ENCODE data around the gene PITRM1.
A peak's percentile ranks its signal among the peaks of the same experiment; 100 is the strongest.
"Not testable (repeated sequence)": the region's sequence is repeated elsewhere in the genome, so short reads cannot be mapped to it uniquely, and the experiment has no call there.

PITRM1 gene

DNA sequence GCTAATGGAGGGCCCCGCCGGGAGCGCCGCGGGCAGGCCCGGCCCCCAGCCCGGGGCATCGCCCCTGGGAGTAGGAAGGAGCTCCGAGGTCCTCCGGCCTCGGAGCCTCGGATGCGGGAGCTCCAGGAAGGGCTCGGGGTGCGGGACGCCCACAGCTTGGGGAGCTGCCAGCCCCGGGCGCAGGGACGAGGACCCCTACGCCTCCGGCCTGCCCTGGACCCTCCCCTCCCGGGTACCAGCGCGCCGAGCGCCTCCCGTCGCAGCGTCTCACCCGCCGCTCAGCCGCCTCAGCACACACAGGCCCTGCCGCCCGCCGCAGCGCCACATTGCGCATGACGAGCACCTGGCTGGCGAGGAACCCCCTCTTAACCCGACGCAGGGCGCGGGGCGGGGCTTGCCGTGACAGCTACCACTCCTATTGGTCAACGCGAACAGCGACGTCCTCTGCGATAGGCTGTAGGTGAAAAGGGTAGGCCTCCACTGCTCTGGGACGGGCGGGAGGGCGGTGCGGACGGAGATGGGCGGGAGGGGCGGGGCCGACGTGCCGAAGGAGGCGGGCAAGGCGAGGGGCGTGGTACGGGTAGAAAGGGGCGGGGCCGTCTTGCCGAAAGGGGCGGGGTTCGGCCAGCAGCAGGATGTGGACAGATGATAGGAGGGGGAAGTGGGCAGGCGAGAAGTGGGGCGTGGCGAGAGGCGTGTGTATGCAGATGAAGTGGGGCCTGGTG is at the start of gene PITRM1:
Gene PITRM1, minus strand, starts transcription at position 337 of the 725 bp plus-strand sequence. Its CDS starts 10 bp downstream, at position 327.
- DNase-seq (ENCODE audit: low read depth), result peak; percentile 99

- DNase-seq (ENCODE audit: low read depth), result no peak
Observed at GRCh38 chr10:3222068-3222467, 49.5 kb upstream of the PITRM1 start.

DNA sequence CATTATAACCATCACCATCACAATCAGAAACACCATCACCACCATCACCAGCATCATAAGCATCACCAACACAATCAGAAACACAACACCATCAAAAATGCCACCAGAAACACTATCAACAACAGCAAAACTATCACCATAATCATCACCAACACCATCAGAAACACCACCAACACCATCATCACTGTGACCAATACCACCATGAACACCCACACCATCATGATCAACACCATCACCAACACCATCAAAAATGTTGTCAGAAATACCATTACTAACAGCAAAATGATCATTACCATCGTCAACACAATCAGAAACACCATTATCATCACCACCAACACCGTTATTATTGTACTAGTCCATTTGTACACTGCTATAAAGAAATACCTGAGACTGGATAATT is 49.0 kb upstream of the PITRM1 start:
- DNase-seq (ENCODE audit: low read depth), result not testable (repeated sequence)

- DNase-seq (ENCODE audit: low read depth), result no peak
Observed at GRCh38 chr10:3220853-3221252, 48.3 kb upstream of the PITRM1 start.

GRCh38 chr10:3219021-3219628 is 46.5 kb upstream of the PITRM1 start:
- DNase-seq (ENCODE audit: low read depth), result not testable (repeated sequence)

- DNase-seq (ENCODE audit: low read depth), result no peak
Observed at GRCh38 chr10:3217853-3218252, 45.3 kb upstream of the PITRM1 start.

DNA sequence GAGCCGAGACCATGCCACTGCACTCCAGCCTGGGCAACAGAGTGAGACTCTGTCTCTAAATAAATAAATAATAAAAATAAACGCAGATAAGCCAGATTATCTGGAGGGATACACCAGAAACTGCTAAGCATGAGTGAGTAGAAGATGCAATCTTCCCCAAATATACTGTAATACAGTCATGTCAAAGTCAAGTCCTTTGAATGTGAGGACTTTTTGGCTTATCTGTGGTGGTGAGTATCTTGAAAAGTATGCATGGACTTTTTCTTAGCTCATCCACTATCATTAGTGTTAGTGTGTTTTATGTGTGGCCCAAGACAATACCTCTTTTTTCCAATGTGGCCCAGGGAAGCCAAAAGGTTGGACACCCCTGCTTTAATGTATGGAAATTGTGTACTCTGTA is 44.7 kb upstream of the PITRM1 start:
- no peak for DNase-seq (ENCODE audit: low read depth)

- no peak for DNase-seq (ENCODE audit: low read depth)
Observed at GRCh38 chr10:3215153-3215775, 42.7 kb upstream of the PITRM1 start.

DNA sequence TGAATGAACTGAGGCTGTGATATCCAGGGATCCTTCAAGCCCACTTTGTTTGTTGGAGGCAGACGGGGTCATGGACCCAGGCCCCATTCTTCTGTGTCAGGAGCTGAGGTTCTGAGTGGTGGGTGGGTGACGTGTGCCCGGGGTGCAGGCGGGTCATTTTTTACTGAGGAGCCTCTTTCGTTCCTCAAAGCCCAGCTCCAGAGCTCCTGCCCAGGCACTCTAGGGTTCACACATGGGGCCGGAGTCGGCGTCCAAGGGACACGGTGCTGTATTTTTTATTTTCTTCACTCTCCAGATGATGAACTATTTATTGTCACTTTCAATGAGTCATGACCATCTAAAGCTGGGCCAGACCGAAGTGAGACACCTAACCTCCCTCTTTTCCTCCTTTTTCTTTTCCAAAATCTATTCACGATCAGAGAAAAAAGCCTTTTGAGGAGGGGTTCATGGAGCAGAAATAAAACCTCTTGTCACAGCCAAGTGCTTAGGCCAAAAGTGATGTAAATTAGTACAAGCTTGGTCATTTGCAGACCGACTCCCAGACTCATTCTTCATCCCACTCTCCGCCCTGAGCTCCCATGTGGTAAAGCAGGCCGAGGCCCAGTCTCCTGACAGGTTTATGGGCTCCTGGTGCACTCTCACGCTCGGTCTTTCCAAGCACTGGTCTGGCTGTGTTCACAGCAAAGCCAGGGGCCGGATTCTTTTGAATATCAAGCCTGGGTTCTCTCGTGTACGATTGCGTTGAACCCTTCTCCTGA is 41.4 kb upstream of the PITRM1 start:
- no peak for DNase-seq (ENCODE audit: low read depth)

GRCh38 chr10:3213208-3213607 is 40.6 kb upstream of the PITRM1 start:
- DNase-seq (ENCODE audit: low read depth), result no peak

DNA sequence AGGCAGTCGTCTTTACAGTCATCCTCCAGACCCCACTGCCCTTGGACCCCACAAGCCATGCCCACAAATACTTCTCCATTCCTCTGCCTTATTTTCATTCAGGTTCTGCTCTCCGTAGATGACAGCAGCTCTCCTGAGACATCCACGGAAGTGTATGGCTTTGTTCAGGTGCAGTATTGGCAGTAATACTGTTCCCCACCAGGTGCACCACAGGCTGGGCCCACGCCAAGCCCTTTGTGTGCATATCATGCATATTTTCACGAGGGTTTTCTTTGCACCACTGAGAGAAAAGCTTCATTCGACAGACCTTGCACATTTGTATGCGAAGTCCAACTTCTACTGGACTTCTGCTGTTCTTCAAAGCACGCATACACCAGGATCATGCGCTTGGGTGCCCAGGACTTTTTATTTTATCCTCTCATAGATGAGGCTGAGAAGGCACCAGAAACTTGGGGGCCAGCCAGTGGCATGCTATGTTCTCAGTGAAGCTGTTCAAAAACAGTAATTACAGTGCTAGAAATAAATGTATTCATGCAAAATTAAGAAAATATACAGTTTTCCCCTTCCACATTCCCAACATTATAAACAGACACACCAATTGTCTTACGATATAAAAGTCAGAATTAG is 37.8 kb upstream of the PITRM1 start:
- DNase-seq (ENCODE audit: low read depth), result no peak

DNA sequence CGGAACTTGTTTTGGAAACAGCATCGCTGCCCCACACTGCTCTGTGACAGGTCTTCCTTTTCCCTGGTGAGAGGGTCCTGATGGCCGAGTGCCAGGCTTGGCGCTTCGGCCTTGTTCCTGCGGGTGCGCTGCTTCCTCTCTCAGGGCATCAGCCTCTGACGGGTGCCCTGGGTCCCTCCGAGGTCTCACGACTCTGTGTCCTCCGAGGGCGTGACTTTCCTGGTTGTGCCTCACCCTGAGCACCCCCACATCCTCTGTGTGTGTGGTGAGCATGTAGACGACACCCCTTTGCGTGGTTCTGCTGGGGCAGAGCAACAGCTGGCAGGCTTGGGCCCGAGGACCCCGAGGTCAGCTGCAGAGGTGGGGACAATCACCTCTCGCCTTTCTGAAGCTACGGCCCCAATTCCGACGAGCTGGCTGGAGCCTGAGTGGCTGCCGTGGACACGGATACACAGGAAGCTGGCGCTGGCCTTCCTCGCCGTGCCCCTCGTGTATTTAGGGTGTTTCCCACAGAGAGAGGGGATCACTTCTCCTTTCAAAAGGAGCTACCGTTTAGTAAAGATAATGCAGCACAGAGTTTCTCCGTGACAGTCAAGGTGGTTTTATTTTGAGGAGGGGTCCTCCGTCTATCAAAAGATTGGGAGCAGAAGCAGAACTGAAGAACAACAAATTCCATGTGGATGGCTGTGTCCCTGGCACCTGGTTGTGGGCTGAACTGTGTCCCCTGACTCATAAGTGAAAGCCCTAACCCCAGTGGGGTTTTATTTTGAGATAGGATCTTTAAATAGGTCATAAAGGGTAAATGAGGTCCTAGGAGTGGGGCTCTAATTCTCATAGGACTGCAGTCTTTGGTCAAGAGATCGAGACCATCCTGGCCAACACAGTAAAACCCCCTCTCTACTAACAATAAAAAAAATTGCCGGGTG is 36.2 kb upstream of the PITRM1 start:
- DNase-seq (ENCODE audit: low read depth), result no peak

DNA sequence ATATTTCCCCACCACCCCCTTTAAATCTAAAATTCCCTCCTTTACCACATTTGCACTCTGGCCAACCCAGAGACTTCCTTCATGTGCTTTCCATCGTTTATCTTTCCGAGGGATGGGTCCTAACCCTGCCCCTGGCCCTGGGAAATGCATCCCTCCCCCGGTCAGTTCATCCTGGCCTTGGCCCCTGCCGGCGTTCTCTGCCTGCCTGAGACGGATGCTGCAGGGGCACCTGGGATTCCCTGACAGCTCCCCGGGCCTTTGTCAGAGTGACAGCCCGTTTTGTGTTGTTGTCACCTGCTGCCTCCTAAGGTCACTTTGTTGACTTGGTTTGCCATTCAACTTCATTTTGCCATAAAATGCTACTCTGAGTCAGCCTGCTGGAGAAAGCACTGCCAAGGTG is 34.8 kb upstream of the PITRM1 start:
- DNase-seq (ENCODE audit: low read depth), result no peak

GRCh38 chr10:3206511-3207157 is 34.1 kb upstream of the PITRM1 start:
- DNase-seq (ENCODE audit: low read depth), result no peak

DNA sequence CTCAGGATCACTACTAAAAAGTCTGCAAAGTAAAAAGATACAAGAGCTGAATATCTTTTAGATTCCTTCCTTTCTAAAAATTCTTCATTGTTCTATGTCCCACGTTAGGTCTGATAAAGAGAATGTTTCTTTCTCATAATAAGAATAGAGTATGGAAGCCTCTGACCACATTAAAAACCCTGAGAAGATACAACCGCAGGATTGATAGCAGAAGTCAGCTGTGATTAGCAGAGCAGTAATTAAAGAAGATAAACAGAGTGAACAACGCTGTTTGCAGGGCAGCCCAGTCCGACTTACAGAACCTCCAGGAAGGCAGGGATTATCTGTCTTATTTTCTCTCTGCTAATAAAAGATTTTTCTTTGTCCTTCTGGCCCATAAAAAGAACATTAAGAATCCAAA is 31.4 kb upstream of the PITRM1 start:
- no peak for DNase-seq (ENCODE audit: low read depth)

- DNase-seq (ENCODE audit: low read depth), result no peak
Observed at GRCh38 chr10:3203016-3203811, 30.6 kb upstream of the PITRM1 start.

DNA sequence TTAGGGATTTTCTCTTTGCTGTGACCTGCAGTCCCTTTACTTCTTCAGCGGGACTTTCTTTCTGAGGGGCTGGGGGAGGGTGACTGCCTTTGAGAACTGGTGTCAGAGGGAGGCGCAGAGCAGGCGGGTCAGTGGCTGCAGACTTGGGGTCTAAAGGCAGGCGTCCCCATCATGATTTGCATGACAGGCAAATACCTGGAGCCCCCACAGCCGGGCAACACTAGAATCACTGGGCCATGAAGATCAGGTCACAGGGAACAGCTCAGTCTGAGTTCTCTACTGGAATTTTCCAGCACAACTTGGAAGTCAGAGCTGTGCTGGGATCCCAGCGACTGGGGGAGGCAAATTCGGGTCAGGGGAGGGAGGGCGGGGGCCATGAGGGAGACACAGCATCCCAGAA is 29.2 kb upstream of the PITRM1 start:
- DNase-seq (ENCODE audit: low read depth), result no peak

GRCh38 chr10:3199488-3199887 is 26.9 kb upstream of the PITRM1 start:
- DNase-seq (ENCODE audit: low read depth), result no peak

DNA sequence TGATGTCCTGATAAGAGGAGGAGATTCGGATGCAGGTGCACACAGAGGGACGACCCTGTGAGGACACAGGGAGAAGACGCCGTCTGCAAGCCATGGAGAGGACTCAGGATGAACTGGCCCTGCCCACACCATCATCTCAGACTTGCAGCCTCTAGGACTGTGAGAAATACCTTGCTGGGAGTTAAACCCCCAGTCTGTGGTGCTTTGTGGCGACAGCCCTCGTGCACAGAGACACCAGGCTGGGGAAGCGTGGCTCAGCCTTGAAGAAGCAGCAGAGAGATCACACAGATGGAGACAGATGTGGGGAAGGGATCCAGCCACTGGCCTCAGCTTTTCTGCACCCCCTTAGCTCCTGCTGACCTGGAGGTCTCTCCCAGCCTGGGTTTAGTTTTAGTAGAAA is 26.3 kb upstream of the PITRM1 start:
- no peak for DNase-seq (ENCODE audit: low read depth)
